H1 (cell line): ENCODE measurements around the gene SMS. TPM values are rescaled to one million over a fixed set of nuclear protein-coding genes. Genes with fewer than 3 reads are reported as not detected.

Experiments used
- CTCF ChIA-PET: fragments of 300-600 bp; sonication (Branson Sonifier 250); formaldehyde crosslinking; loops from one replicate; lab custom pipeline; 2021; ENCODE audit not compliant: partially characterized antibody; lab: Charles Lee
- POLR2A ChIA-PET: fragments of 300-600 bp; sonication (Branson Sonifier 250); formaldehyde crosslinking; loops from one replicate; lab custom pipeline; 2021; ENCODE audit warnings: inconsistent platforms; ENCODE audit not compliant: partially characterized antibody; lab: Charles Lee
- DNase-seq, 2 experiments: peaks; one replicate each; pipeline versions ENCODE4 v3.0.0 to v3.0.0-alpha.2; 2010 to 2022; ENCODE audit warnings: low spot score in 2 of 2, low read depth in 1 of 2, mixed read lengths in 1 of 2
- FAIRE-seq: peaks from 2 replicates; lab custom pipeline; 2011; peaks lifted over from hg19 to GRCh38; lab: Jason Lieb, UNC
- H2AFZ ChIP-seq: 2 replicates; pipeline ENCODE4 v1.8.1; 2012; ENCODE audit warnings: low read length, inconsistent platforms
- H2AK5ac ChIP-seq: 2 replicates; pipeline ENCODE4 v1.6.1; 2013; ENCODE audit warnings: low read depth, low read length
- H2BK120ac ChIP-seq: replicated peaks from 2 replicates; pipeline ENCODE3; 2013; ENCODE audit warnings: low read depth, low read length, inconsistent platforms
- H2BK12ac ChIP-seq: 2 replicates; pipeline ENCODE4 v1.6.1; 2013; ENCODE audit warnings: low read depth, low read length
- H2BK15ac ChIP-seq: 2 replicates; pipeline ENCODE4 v1.6.1; 2013; ENCODE audit warnings: low read length
- H2BK20ac ChIP-seq: 2 replicates; pipeline ENCODE4 v1.6.1; 2013; ENCODE audit warnings: low read length
- H2BK5ac ChIP-seq: 2 replicates; pipeline ENCODE4 v1.6.1; 2013; ENCODE audit warnings: low read depth, low read length
- H3K14ac ChIP-seq: 2 replicates; pipeline ENCODE4 v1.6.1; 2013; ENCODE audit warnings: inconsistent platforms; ENCODE audit not compliant: insufficient read length
- H3K18ac ChIP-seq: 2 replicates; pipeline ENCODE4 v1.6.1; 2013; ENCODE audit warnings: low read length; ENCODE audit errors: extremely low read depth
- H3K23ac ChIP-seq: 2 replicates; pipeline ENCODE4 v1.6.1; 2013; ENCODE audit warnings: inconsistent platforms; ENCODE audit not compliant: insufficient read length
- H3K23me2 ChIP-seq: 2 replicates; pipeline ENCODE4 v1.6.1; 2013; ENCODE audit warnings: low read depth, low read length
- H3K27ac ChIP-seq: 2 replicates; pipeline ENCODE4 v1.6.1; 2011; ENCODE audit warnings: low read depth, low read length, inconsistent platforms
- H3K27me3 ChIP-seq, 4 experiments: replicated peaks in 1 of 4; 1 replicate in 1 of 4; 2 replicates in 3 of 4; pipeline versions ENCODE4 v1.6.1 to v1.8.1; 2011 to 2013; ENCODE audit warnings: low read length in 3 of 4, mild to moderate bottlenecking in 3 of 4, inconsistent platforms in 2 of 4, mixed read lengths in 2 of 4, moderate library complexity in 1 of 4; ENCODE audit not compliant: control insufficient read depth in 3 of 4, insufficient read depth in 3 of 4; ENCODE audit errors: extremely low read depth in 1 of 4
- H3K36me3 ChIP-seq, 4 experiments: 2 replicates each; pipeline versions ENCODE4 v1.6.1 to v1.8.1; 2011 to 2013; ENCODE audit warnings: mild to moderate bottlenecking in 4 of 4, low read length in 3 of 4, moderate library complexity in 2 of 4, control low read depth in 1 of 4, inconsistent platforms in 1 of 4; ENCODE audit not compliant: insufficient read depth in 4 of 4, control insufficient read depth in 2 of 4
- H3K4ac ChIP-seq: replicated peaks from 2 replicates; pipeline ENCODE3; 2013; ENCODE audit warnings: low read length, low read depth, mixed read lengths, inconsistent platforms; ENCODE audit not compliant: insufficient read length
- H3K4me1 ChIP-seq, 4 experiments: replicated peaks in 1 of 4; 1 replicate in 1 of 4; 2 replicates in 3 of 4; pipeline versions ENCODE4 v1.6.1 to v1.8.1; 2011 to 2013; ENCODE audit warnings: low read length in 3 of 4, inconsistent platforms in 2 of 4, mixed read lengths in 1 of 4; ENCODE audit not compliant: insufficient read depth in 4 of 4, control insufficient read depth in 3 of 4
- H3K4me2 ChIP-seq, 2 experiments: 2 replicates each; pipeline versions ENCODE4 v1.6.1 to v1.8.1; 2011 to 2013; ENCODE audit warnings: low read depth in 2 of 2, low read length in 2 of 2, control low read depth in 1 of 2, inconsistent platforms in 1 of 2, mild to moderate bottlenecking in 1 of 2; ENCODE audit not compliant: insufficient read depth in 1 of 2
- H3K4me3 ChIP-seq, 4 experiments: fragments of 200-600, 300-600 bp in 1 of 4; sonication (generic), shearing (Covaris generic), sonication (Bioruptor Twin) in 1 of 4; 2 replicates each; pipeline versions ENCODE4 v1.5.1 to v1.8.1; 2011 to 2016; ENCODE audit warnings: low read length in 4 of 4, low read depth in 3 of 4, control low read depth in 2 of 4, inconsistent platforms in 2 of 4, mild to moderate bottlenecking in 2 of 4, mixed read lengths in 1 of 4, moderate library complexity in 1 of 4; ENCODE audit not compliant: insufficient read depth in 2 of 4; ENCODE audit errors: extremely low read depth in 1 of 4
- H3K56ac ChIP-seq: replicated peaks from 2 replicates; pipeline ENCODE3; 2013; ENCODE audit warnings: low read depth, mild to moderate bottlenecking, mixed read lengths, low read length, inconsistent platforms; ENCODE audit not compliant: insufficient read length
- H3K79me1 ChIP-seq: 2 replicates; pipeline ENCODE4 v1.6.1; 2013; ENCODE audit warnings: low read depth, low read length, control low read depth
- H3K79me2 ChIP-seq, 2 experiments: 2 replicates each; pipeline versions ENCODE4 v1.6.1 to v1.8.1; 2012 to 2013; ENCODE audit warnings: low read length in 2 of 2, mild to moderate bottlenecking in 2 of 2, inconsistent platforms in 1 of 2; ENCODE audit not compliant: insufficient read depth in 2 of 2, control insufficient read depth in 1 of 2
- H3K9ac ChIP-seq, 4 experiments: replicated peaks in 1 of 4; 1 replicate in 1 of 4; 2 replicates in 3 of 4; pipeline versions ENCODE4 v1.6.1 to v1.8.1; 2011 to 2013; ENCODE audit warnings: low read depth in 3 of 4, low read length in 3 of 4, control low read depth in 2 of 4, mild to moderate bottlenecking in 2 of 4, moderate library complexity in 2 of 4, inconsistent platforms in 1 of 4; ENCODE audit errors: extremely low read depth in 1 of 4
- H3K9me3 ChIP-seq, 2 experiments: 2 replicates each; pipeline versions ENCODE4 v1.6.1 to v1.8.1; 2012 to 2013; ENCODE audit warnings: mild to moderate bottlenecking in 2 of 2, moderate library complexity in 2 of 2, control low read depth in 1 of 2, inconsistent platforms in 1 of 2, low read depth in 1 of 2, low read length in 1 of 2, mixed read lengths in 1 of 2; ENCODE audit not compliant: insufficient read depth in 2 of 2
- H4K20me1 ChIP-seq, 2 experiments: replicated peaks in 1 of 2; 2 replicates each; pipeline versions ENCODE3 to v1.8.1; 2011 to 2013; ENCODE audit warnings: inconsistent platforms in 2 of 2, low read length in 2 of 2, mild to moderate bottlenecking in 1 of 2; ENCODE audit not compliant: insufficient read depth in 2 of 2, control insufficient read depth in 1 of 2
- H4K5ac ChIP-seq: 2 replicates; pipeline ENCODE4 v1.6.1; 2013; ENCODE audit warnings: low read length, low read depth, mixed read lengths, inconsistent platforms; ENCODE audit not compliant: insufficient read length
- H4K8ac ChIP-seq: 2 replicates; pipeline ENCODE4 v1.8.0; 2013; ENCODE audit warnings: mild to moderate bottlenecking, moderate library complexity, low read length, inconsistent platforms; ENCODE audit not compliant: insufficient read depth; ENCODE audit errors: extremely low read depth
- H4K91ac ChIP-seq: replicated peaks from 2 replicates; pipeline ENCODE3; 2013; ENCODE audit warnings: low read length, mixed read lengths, inconsistent platforms; ENCODE audit not compliant: insufficient read length
- CREB1 ChIP-seq: IDR thresholded peaks from 2 replicates; pipeline ENCODE4 v1.6.1; 2012; ENCODE audit warnings: inconsistent platforms
- EP300 ChIP-seq, 2 experiments: IDR thresholded peaks; 1 replicate in 1 of 2; 2 replicates in 1 of 2; pipeline ENCODE4 v1.6.1; 2011 to 2012; ENCODE audit warnings: low read depth in 2 of 2, low read length in 2 of 2, mild to moderate bottlenecking in 2 of 2, borderline replicate concordance in 1 of 2, inconsistent platforms in 1 of 2, moderate library complexity in 1 of 2
- EZH2 ChIP-seq: fragments of 200-600 bp; sonication (generic); IDR thresholded peaks from 2 replicates; pipeline ENCODE4 v1.7.1; 2012; ENCODE audit warnings: low read depth, mild to moderate bottlenecking, moderate library complexity, low read length, inconsistent platforms; ENCODE audit not compliant: severe bottlenecking
- GABPA ChIP-seq: IDR thresholded peaks from 2 replicates; pipeline ENCODE4 v1.6.1; 2011; ENCODE audit warnings: mild to moderate bottlenecking, low read length, moderate library complexity, borderline replicate concordance; ENCODE audit not compliant: insufficient read depth
- HDAC2 ChIP-seq, 2 experiments: fragments of 300-600 bp in 1 of 2; sonication (generic) in 1 of 2; IDR thresholded peaks; 2 replicates each; pipeline ENCODE4 v1.6.1; 2011 to 2012; ENCODE audit warnings: low read depth in 2 of 2, low read length in 2 of 2, mild to moderate bottlenecking in 2 of 2, moderate library complexity in 2 of 2, borderline replicate concordance in 1 of 2, inconsistent platforms in 1 of 2
- KDM1A ChIP-seq: fragments of 200-600, 300-600 bp; sonication (generic); IDR thresholded peaks from 2 replicates; pipeline ENCODE4 v1.7.1; 2016; ENCODE audit warnings: mild to moderate bottlenecking, low read length, borderline replicate concordance
- NANOG ChIP-seq: IDR thresholded peaks from 2 replicates; pipeline ENCODE4 v1.6.1; 2011; ENCODE audit warnings: low read length, low read depth, mild to moderate bottlenecking, inconsistent platforms; ENCODE audit not compliant: insufficient read depth, poor library complexity, severe bottlenecking
- POU5F1 ChIP-seq: IDR thresholded peaks from 2 replicates; pipeline ENCODE4 v1.6.1; 2011; ENCODE audit warnings: low read depth, mild to moderate bottlenecking, low read length, moderate library complexity
- RFX5 ChIP-seq: IDR thresholded peaks from 2 replicates; pipeline ENCODE4 v1.6.1; 2011; ENCODE audit warnings: low read depth, low read length, improper control_type of control experiment, borderline replicate concordance
- SP1 ChIP-seq: IDR thresholded peaks from 2 replicates; pipeline ENCODE4 v1.6.1; 2011; ENCODE audit warnings: low read depth, low read length
- SUZ12 ChIP-seq: fragments of 200-600 bp; sonication (generic); IDR thresholded peaks from 2 replicates; pipeline ENCODE4 v1.6.1; 2012; ENCODE audit warnings: mild to moderate bottlenecking, inconsistent platforms, low read length, moderate library complexity, mixed read lengths
- TBP ChIP-seq: IDR thresholded peaks from 2 replicates; pipeline ENCODE4 v1.6.1; 2011; ENCODE audit warnings: low read depth, low read length, improper control_type of control experiment
- WGBS, 2 experiments: shearing (Covaris generic) in 1 of 2; methylation state at CpG; one replicate each; pipeline versions ENCODE4 v1.1.6 to v1.1.7; 2013 to 2015; ENCODE audit warnings: low lambda C conversion rate in 2 of 2, mixed read lengths in 2 of 2, inconsistent platforms in 1 of 2, low coverage in 1 of 2, missing lambda C conversion rate in 1 of 2; ENCODE audit not compliant: insufficient replicate concordance in 2 of 2, insufficient coverage in 1 of 2, insufficient read length in 1 of 2; ENCODE audit errors: extremely low coverage in 1 of 2, missing lambda C conversion rate in 1 of 2; 5-methylcytosine and 5-hydroxymethylcytosine counted together
- polyA plus RNA-seq, 7 experiments: library from polyadenylated mRNA; depleted of rRNA in 3 of 7; stranded (reverse) in 5 of 7; unstranded in 2 of 7; fragments of >200 nt in 5 of 7; fragments of 200-250 nt in 2 of 7; gene quantifications; 1 replicate in 5 of 7; 2 replicates in 1 of 7; 4 replicates in 1 of 7; pipeline versions ENCODE4 v1.2.1 to v1.2.3, GENCODE V29; 2011 to 2013; ENCODE audit warnings: missing spikeins in 2 of 7, mixed read lengths in 2 of 7
- total RNA-seq: library from RNA; stranded (reverse); fragmentation: NEBNext Ultra II Directional; extraction: Animal tissue kit (Norgen Biotek cat#: 25700); gene quantifications from 2 replicates; pipeline ENCODE4 v1.2.1, GENCODE V29; 2021

The SMS gene
- total and polyA plus RNA-seq, 2 of the 8 experiments (the other 6 are each of a cell fraction or from before 2014, with no cell fraction given) = 66.3 to 256 TPM

GRCh38 chrX:22021751-22022324, 81.3 kb downstream of the SMS start:
- Histone ChIP-seq H3K56ac (no peak overlapping the region), H3K18ac (no peak overlapping the region), H4K91ac (no peak overlapping the region), H3K79me1 (no peaks in the 10 kb centered on the region), H3K4me3 (no peak overlapping the region), H3K79me2 (no peaks in the 10 kb centered on the region), H2AK5ac (no peak overlapping the region), H3K27me3 (no peaks in the 10 kb centered on the region), H2BK5ac (no peak overlapping the region), H2BK20ac (no peak overlapping the region), H2BK15ac (no peak overlapping the region), H4K8ac (no peak overlapping the region), H3K4ac (no peak overlapping the region), H3K4me2 (no peak overlapping the region), H2BK120ac (no peak overlapping the region), H3K23ac (no peak overlapping the region), H2BK12ac (no peak overlapping the region), H3K9me3 (no peaks in the 10 kb centered on the region), H4K5ac (no peak overlapping the region), H3K4me1 (no peaks in the 10 kb centered on the region; a peak in 1 of 7 replicates), H3K14ac (no peak overlapping the region), H4K20me1 (no peaks in the 10 kb centered on the region), H3K27ac (no peak overlapping the region), H3K9ac (no peak overlapping the region), H3K36me3 (no peaks in the 10 kb centered on the region), H2AFZ (no peak overlapping the region), H3K23me2 (no peaks in the 10 kb centered on the region)
- ChIA-PET POLR2A (interaction anchor here (0.6 kb wide), 1 partner anchor 33 kb away, joined by 3 read pairs; no protein-coding TSS in a partner anchor), CTCF (interaction anchor here (0.6 kb wide), 1 partner anchor 367 kb away, joined by 3 read pairs; no protein-coding TSS in a partner anchor)
- 85% methylated on average over 10 of the region's 10 CpGs; no CpG with 5 or more reads in 1 of the 2 experiments for WGBS, 2 experiments
- FAIRE-seq (no peak), DNase-seq (no peak)
- TF ChIP-seq GABPA (no peak), RFX5 (no peak), KDM1A (no peak), EZH2 (no peak), TBP (no peak), CREB1 (no peak), SP1 (no peak), SUZ12 (no peak), EP300 (IDR thresholded peaks at IDR 0.05; ENCODE audit: borderline replicate concordance in 1 of 2, low read depth in 2 of 2, low read length in 2 of 2) (no peak), NANOG (no peak), POU5F1 (no peak), HDAC2 (IDR thresholded peaks at IDR 0.05; ENCODE audit: borderline replicate concordance in 1 of 2, low read depth in 2 of 2, low read length in 2 of 2) (no peak)
